ENCODE data around the gene CRYBA4.

DNA sequence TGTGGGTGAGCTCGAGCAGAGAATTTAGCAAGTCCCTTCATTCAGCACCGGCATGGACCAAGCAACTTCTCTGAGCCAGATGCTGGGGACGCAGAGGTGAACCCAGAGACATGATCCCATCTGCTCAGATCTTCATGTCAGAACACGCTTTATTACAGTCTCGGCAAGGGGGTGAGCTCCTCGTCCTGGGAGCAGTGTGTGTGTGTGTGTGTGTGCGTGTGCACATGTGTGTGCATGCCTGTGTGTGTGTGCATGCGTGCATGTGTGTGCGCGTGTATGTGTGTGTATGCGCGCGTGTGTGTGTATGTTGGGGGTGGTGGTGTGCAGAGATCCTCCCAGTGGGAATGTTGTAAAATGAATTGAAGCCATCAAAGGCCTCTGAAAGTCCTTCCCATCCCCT, 45.4 kb downstream of the CRYBA4 start:
- no peak for TF ChIP-seq EZH2 (IDR thresholded peaks at IDR 0.05; ENCODE audit: borderline replicate concordance, low read depth, low read length, poor library complexity, severe bottlenecking)
- TF ChIP-seq, protein P1, sequence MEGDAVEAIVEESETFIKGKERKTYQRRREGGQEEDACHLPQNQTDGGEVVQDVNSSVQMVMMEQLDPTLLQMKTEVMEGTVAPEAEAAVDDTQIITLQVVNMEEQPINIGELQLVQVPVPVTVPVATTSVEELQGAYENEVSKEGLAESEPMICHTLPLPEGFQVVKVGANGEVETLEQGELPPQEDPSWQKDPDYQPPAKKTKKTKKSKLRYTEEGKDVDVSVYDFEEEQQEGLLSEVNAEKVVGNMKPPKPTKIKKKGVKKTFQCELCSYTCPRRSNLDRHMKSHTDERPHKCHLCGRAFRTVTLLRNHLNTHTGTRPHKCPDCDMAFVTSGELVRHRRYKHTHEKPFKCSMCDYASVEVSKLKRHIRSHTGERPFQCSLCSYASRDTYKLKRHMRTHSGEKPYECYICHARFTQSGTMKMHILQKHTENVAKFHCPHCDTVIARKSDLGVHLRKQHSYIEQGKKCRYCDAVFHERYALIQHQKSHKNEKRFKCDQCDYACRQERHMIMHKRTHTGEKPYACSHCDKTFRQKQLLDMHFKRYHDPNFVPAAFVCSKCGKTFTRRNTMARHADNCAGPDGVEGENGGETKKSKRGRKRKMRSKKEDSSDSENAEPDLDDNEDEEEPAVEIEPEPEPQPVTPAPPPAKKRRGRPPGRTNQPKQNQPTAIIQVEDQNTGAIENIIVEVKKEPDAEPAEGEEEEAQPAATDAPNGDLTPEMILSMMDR (conservative IDR thresholded peaks at IDR 0.05; ENCODE audit: low read depth, low read length), result no peak
